ENCODE measurements around the gene FOXK2. TPM values are rescaled to one million over a fixed set of nuclear protein-coding genes. Genes with fewer than 3 reads are reported as not detected.

FOXK2 gene
- total RNA-seq, 4 donors from 2014 or later: 15.9 to 70.9 (median 42.7) TPM

DNA sequence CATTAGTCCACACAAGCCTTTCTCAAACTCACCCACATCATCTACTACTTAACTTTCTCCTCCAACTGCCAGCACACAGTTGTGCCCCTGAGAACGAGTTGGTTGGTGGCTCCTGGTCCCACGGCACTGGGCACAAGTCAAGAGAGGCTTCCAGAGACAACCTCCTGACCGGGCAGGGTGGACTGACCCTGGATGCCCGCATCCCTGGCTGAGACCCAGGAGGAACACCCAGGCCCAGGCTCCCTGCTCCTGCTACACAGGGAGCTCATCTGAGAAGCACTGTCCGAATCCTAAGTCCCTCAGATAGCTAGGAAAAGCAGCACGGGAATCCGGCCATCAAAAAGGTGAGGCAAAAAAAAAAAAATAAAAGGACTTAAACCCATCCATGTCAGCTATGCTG lies 99.7 kb downstream of the FOXK2 start:
- no peaks in the 10 kb centered on the region for H3K9me3 ChIP-seq
- intact Hi-C loops (cut with DNase I; ENCODE audit: low total_unique reads): no loop called here
- no peak overlapping the region for H3K4me3 ChIP-seq
- no peak for DNase-seq
- no peaks in the 10 kb centered on the region for H3K36me3 ChIP-seq
- no peak overlapping the region for H3K27ac ChIP-seq
- H3K27me3 ChIP-seq: no peaks in the 10 kb centered on the region
- TF ChIP-seq CTCF (IDR thresholded peaks at IDR 0.05) (no peak), POLR2A (IDR thresholded peaks at IDR 0.05) (no peak)
- no peaks in the 10 kb centered on the region for H3K4me1 ChIP-seq

GRCh38 chr17:82619641-82620040 lies 100.1 kb downstream of the FOXK2 start:
- Histone ChIP-seq H3K27ac (no peak overlapping the region), H3K4me3 (no peak overlapping the region), H3K27me3 (no peaks in the 10 kb centered on the region), H3K4me1 (no peaks in the 10 kb centered on the region), H3K36me3 (no peaks in the 10 kb centered on the region), H3K9me3 (no peaks in the 10 kb centered on the region)
- TF ChIP-seq POLR2A (IDR thresholded peaks at IDR 0.05): no peak
- no peak for TF ChIP-seq CTCF (IDR thresholded peaks at IDR 0.05)
- intact Hi-C loops (cut with DNase I; ENCODE audit: low total_unique reads): no loop called here
- DNase-seq: no peak

DNA sequence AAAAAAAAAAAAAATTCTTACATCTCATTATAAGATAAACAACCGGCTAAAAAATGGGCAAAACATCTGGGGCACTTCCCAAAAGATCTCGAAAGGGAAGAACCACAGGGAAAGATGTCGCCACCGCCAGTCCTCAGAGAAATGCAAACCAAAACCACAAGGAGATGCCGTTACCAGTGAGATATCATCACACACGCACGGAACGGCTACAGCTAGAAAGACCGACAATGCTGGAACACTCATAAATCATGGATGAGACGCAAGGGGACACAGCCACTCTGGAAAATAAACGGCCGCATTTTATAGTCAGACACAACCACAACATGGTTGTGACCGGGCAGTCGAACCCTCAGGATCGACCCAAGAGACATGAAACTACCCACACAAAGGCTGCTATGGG lies 104.2 kb downstream of the FOXK2 start:
- Histone ChIP-seq H3K27me3 (no peaks in the 10 kb centered on the region), H3K4me3 (no peak overlapping the region), H3K27ac (no peak overlapping the region), H3K4me1 (no peaks in the 10 kb centered on the region), H3K9me3 (no peaks in the 10 kb centered on the region), H3K36me3 (no peaks in the 10 kb centered on the region)
- intact Hi-C loops (cut with DNase I; ENCODE audit: low total_unique reads): no loop called here
- no peak for TF ChIP-seq CTCF (IDR thresholded peaks at IDR 0.05)
- no peak for TF ChIP-seq POLR2A (IDR thresholded peaks at IDR 0.05)
- no peak for DNase-seq

DNA sequence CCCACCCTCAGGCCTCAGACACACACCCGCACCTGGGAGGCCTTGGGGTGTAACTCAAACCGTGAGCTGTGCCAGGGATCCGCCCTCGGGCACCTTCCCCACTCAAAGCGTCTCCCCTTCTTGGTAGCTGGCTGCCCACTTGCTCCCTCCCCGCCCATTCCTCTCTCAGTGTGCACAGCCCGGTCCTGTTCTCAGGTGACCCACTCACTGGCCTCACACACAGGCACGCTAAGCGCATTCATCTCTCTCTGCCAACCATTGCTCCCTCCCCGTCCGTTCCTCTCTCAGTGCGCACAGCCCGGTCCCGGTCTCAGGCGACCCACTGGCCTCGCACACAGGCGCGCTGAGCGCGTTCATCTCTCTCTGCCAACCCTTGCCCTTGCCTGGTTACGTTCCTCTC lies 107.9 kb downstream of the FOXK2 start:
- TF ChIP-seq POLR2A (IDR thresholded peaks at IDR 0.05) (no peak), CTCF (IDR thresholded peaks at IDR 0.05) (no peak)
- no peak overlapping the region for H3K27ac ChIP-seq
- H3K4me1 ChIP-seq: no peaks in the 10 kb centered on the region
- no peak overlapping the region for H3K4me3 ChIP-seq
- H3K36me3 ChIP-seq: no peaks in the 10 kb centered on the region
- intact Hi-C loops (cut with DNase I; ENCODE audit: low total_unique reads): no loop called here
- no peak for DNase-seq
- no peaks in the 10 kb centered on the region for H3K27me3 ChIP-seq
- no peaks in the 10 kb centered on the region for H3K9me3 ChIP-seq

DNA sequence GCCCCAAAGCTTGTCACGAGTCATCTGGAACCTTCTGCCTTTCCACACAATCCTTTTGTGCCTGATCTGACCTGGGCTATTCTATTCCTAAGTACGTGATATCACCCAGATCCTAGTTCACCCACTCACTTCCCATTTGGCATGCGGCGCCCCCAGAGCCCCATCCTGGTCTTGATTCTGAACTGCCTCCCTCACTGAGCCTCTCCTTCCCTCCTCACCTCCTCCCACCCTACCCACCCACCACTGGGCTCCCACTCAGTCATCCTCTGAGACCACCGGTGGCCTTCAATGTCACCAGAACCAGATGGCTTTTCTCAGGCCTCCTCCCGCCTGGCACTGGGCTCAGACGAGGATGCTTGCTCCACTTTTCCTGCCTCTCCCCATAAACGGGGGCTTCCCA lies 110.2 kb downstream of the FOXK2 start:
- no peak overlapping the region for H3K4me3 ChIP-seq
- H3K9me3 ChIP-seq: no peaks in the 10 kb centered on the region
- TF ChIP-seq POLR2A (IDR thresholded peaks at IDR 0.05): no peak
- TF ChIP-seq CTCF (IDR thresholded peaks at IDR 0.05): no peak
- DNase-seq: no peak
- no peaks in the 10 kb centered on the region for H3K36me3 ChIP-seq
- no peaks in the 10 kb centered on the region for H3K4me1 ChIP-seq
- no peaks in the 10 kb centered on the region for H3K27me3 ChIP-seq
- intact Hi-C loops (cut with DNase I; ENCODE audit: low total_unique reads): no loop called here
- H3K27ac ChIP-seq: no peak overlapping the region

All from uterus (tissue), 4 donors.